Panc1 (cell line): ENCODE results near the gene NT5DC3. TPM values are rescaled to one million over a fixed set of nuclear protein-coding genes. Genes with fewer than 3 reads are reported as not detected.

Experiments
- ATAC-seq: fragments of 200-7000 bp; cut with Tn5 transposase; 2 replicates; pipeline ENCODE4 v1.9.1; 2020; ENCODE audit warnings: mild to moderate bottlenecking, moderate library complexity
- BruUV-seq: library from RNA; stranded (reverse); fragments of 400-500 nt; replicated peaks from 2 replicates; lab custom pipeline; 2021; lab: Mats Ljungman, UMichigan
- CTCF ChIA-PET: fragments of 300-600 bp; sonication (Branson Sonifier 250); formaldehyde crosslinking; loops from one replicate; lab custom pipeline; 2022; ENCODE audit warnings: antibody characterized with exemption; lab: Charles Lee
- POLR2A ChIA-PET: fragments of 300-600 bp; sonication (Branson Sonifier 250); formaldehyde crosslinking; loops from one replicate; lab custom pipeline; 2022; ENCODE audit warnings: antibody characterized with exemption; lab: Charles Lee
- DNase-seq: peaks from one replicate; pipeline ENCODE4 v3.0.0-alpha.2; 2010; ENCODE audit warnings: low read depth, low spot score
- H3K27ac ChIP-seq: 2 replicates; pipeline ENCODE4 v1.5.1; 2011; ENCODE audit warnings: mild to moderate bottlenecking, low read length, inconsistent platforms
- H3K27me3 ChIP-seq: fragments of 200-500 bp; sonication (Bioruptor generic); 2 replicates; pipeline ENCODE4 v1.6.0; 2014; ENCODE audit warnings: low read length, inconsistent platforms; ENCODE audit not compliant: control insufficient read depth, insufficient read depth
- H3K36me3 ChIP-seq: fragments of 200-500 bp; sonication (Bioruptor generic); 2 replicates; pipeline ENCODE4 v1.5.1; 2014; ENCODE audit warnings: inconsistent platforms, mild to moderate bottlenecking, low read length, moderate library complexity; ENCODE audit not compliant: control insufficient read depth, insufficient read depth
- H3K4me1 ChIP-seq: 2 replicates; pipeline ENCODE4 v1.5.1; 2011; ENCODE audit warnings: inconsistent platforms, mild to moderate bottlenecking, low read length, moderate library complexity; ENCODE audit not compliant: control insufficient read depth, insufficient read depth
- H3K4me3 ChIP-seq, 2 experiments: 2 replicates each; pipeline ENCODE4 v1.5.1; 2011 to 2012; ENCODE audit warnings: low read depth in 2 of 2, low read length in 2 of 2, mild to moderate bottlenecking in 2 of 2, inconsistent platforms in 1 of 2, moderate library complexity in 1 of 2
- H3K9me3 ChIP-seq: fragments of 200-500 bp; sonication (Bioruptor generic); 2 replicates; pipeline ENCODE4 v1.5.1; 2014; ENCODE audit warnings: low read depth, mild to moderate bottlenecking, inconsistent platforms, low read length, moderate library complexity; ENCODE audit not compliant: control insufficient read depth, insufficient read depth
- CTCF ChIP-seq: fragments of 450-650 bp; IDR thresholded peaks from 2 replicates; pipeline ENCODE4 v1.5.1; 2017; ENCODE audit warnings: mild to moderate bottlenecking
- POLR2AphosphoS5 ChIP-seq: IDR thresholded peaks from 2 replicates; pipeline ENCODE4 v1.6.1; 2012; ENCODE audit warnings: mild to moderate bottlenecking, low read depth, low read length, moderate library complexity
- REST ChIP-seq, 2 experiments: IDR thresholded peaks; 2 replicates each; pipeline ENCODE4 v1.6.1; 2011 to 2012; ENCODE audit warnings: low read depth in 2 of 2, control low read depth in 1 of 2, low read length in 1 of 2, mild to moderate bottlenecking in 1 of 2, moderate library complexity in 1 of 2; ENCODE audit not compliant: insufficient read depth in 1 of 2
- SIN3A ChIP-seq: IDR thresholded peaks from 2 replicates; pipeline ENCODE4 v1.6.1; 2012; ENCODE audit warnings: low read depth, mild to moderate bottlenecking, low read length, moderate library complexity, borderline replicate concordance; ENCODE audit not compliant: insufficient read depth
- TCF7L2 ChIP-seq: IDR thresholded peaks from 2 replicates; pipeline ENCODE4 v1.6.1; 2011; ENCODE audit warnings: mild to moderate bottlenecking, low read depth, low read length, inconsistent platforms
- in situ Hi-C: cut with HindIII; loops from 2 replicates; pipeline ENCODE4 v1.10.0; 2016; ENCODE audit warnings: low sequenced_read_pairs, low pct_unique_long_range_greater_than_20kb
- intact Hi-C: fragments of 100-400 bp; cut with micrococcal nuclease; formaldehyde crosslinking; loops from one replicate; pipeline ENCODE4 v1.10.0; 2022; ENCODE audit not compliant: unreplicated experiment
- total RNA-seq: library from RNA; stranded (reverse); gene quantifications from one replicate; pipeline ENCODE4 v1.2.1, GENCODE V29; 2021; ENCODE audit not compliant: unreplicated experiment

NT5DC3 gene
- total RNA-seq, 1 experiment from 2014 or later = 24.9 TPM

- ATAC-seq (no peak), DNase-seq (no peak)
- Histone ChIP-seq H3K4me1 (no peaks in the 10 kb centered on the region), H3K4me3 (no peak overlapping the region), H3K27me3 (no peaks in the 10 kb centered on the region), H3K9me3 (no peaks in the 10 kb centered on the region), H3K36me3 (no peaks in the 10 kb centered on the region), H3K27ac (no peak overlapping the region)
- in situ Hi-C loops (no loop called here), intact Hi-C loops (loop anchor here (10.0 kb wide), 1 partner anchor 171 kb away; no protein-coding TSS in a partner anchor)
- no peak for TF ChIP-seq TCF7L2
- TF ChIP-seq POLR2AphosphoS5 = no peak
- no peak for TF ChIP-seq CTCF
- no peak for TF ChIP-seq SIN3A
- no peak for TF ChIP-seq REST (IDR thresholded peaks at IDR 0.05; ENCODE audit: insufficient read depth in 1 of 2, low read depth in 2 of 2, low read length in 1 of 2)
- ChIA-PET POLR2A (no interaction called here), CTCF (no interaction called here)
- no TSS peak for BruUV-seq
Observed at GRCh38 chr12:103745962-103746361, 95.1 kb downstream of the NT5DC3 start.

GRCh38 chr12:103743788-103744187, 97.2 kb downstream of the NT5DC3 start:
- Histone ChIP-seq H3K4me1 (no peaks in the 10 kb centered on the region), H3K36me3 (no peaks in the 10 kb centered on the region), H3K27ac (no peak overlapping the region), H3K4me3 (no peak overlapping the region), H3K9me3 (no peaks in the 10 kb centered on the region), H3K27me3 (no peaks in the 10 kb centered on the region)
- DNase-seq (no peak), ATAC-seq (no peak)
- intact Hi-C loops = loop anchor here (10.0 kb wide), 1 partner anchor 169 kb away; no protein-coding TSS in a partner anchor
- ChIA-PET CTCF (no interaction called here), POLR2A (no interaction called here)
- no TSS peak for BruUV-seq
- in situ Hi-C loops = no loop called here
- TF ChIP-seq REST (IDR thresholded peaks at IDR 0.05; ENCODE audit: insufficient read depth in 1 of 2, low read depth in 2 of 2, low read length in 1 of 2) (no peak), CTCF (no peak), POLR2AphosphoS5 (no peak), TCF7L2 (no peak), SIN3A (no peak)
